Measurements from ENCODE around the gene SRSF6.

- TF ChIP-seq CTCF (IDR thresholded peaks at IDR 0.05) (no peak), POLR2AphosphoS5 (IDR thresholded peaks at IDR 0.05) (no peak), POLR2A (IDR thresholded peaks at IDR 0.05) (no peak)
Observed at GRCh38 chr20:43434565-43434964, 23.1 kb upstream of the SRSF6 start.

All from breast epithelium (tissue), 3 donors.